NB4 (cell line): ENCODE data around the gene XDH.

Experiments
- DNase-seq: peaks from one replicate; pipeline ENCODE4 v3.0.0; 2010; ENCODE audit warnings: low read depth
- H3K4me3 ChIP-seq: one replicate; pipeline ENCODE4 v1.5.1; 2011; ENCODE audit warnings: mild to moderate bottlenecking, low read depth, low read length, moderate library complexity
- MAX ChIP-seq: IDR thresholded peaks from 2 replicates; pipeline ENCODE4 v1.6.1; 2011; ENCODE audit warnings: low read depth, low read length
- MYC ChIP-seq: IDR thresholded peaks from 2 replicates; pipeline ENCODE4 v1.6.1; 2011; ENCODE audit warnings: low read depth, low read length
- POLR2A ChIP-seq: IDR thresholded peaks from 2 replicates; pipeline ENCODE4 v1.6.1; 2011; ENCODE audit warnings: mild to moderate bottlenecking; ENCODE audit not compliant: insufficient read length; ENCODE audit errors: extremely low read depth
- TF ChIP-seq, protein P1 (sequence below): IDR thresholded peaks from one replicate; pipeline ENCODE4 v1.5.1; 2012; ENCODE audit warnings: low read depth, low read length

Gene XDH

DNA sequence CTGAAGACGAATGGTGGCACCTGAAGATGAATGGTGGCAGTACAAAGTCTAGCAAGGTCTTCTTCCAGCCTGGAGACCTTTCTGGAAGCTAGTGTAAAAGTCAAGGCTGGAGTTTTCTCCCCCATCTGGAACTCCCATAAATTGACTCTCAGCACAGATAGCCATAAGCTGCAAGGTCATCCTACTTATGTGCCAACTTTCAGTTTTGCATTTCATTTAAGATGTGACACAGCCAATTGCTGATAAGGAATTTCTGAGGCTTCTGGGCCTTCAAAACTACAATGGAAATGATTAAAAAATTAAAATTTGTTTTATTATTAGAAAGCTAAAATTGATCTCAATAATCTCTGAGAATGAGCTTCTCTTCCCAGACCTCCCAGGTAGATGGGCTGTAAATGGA, 10.2 kb downstream of the XDH start:
- TF ChIP-seq POLR2A: no peak
- TF ChIP-seq MYC: no peak
- no peak for TF ChIP-seq MAX
- no peak for DNase-seq
- no peak overlapping the region for H3K4me3 ChIP-seq

DNA sequence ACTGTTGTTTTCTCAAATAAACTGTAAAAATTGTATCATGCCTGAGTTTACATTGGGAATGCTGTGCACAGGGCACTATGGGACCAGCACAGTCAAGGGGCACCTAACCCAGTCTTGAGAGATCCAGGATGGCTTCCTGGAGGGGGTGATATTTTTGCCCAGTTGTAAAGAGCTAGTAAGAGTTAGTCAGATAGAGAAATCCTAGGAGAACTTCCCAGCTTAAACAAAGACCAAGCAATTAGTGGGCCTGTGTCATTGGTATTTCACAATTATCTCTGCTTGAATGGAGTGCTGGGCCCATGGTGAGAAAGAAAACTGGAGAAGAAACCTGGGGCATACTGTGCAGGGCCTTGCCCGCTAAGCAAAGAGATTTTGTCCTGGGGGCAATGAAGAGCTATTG, 12.2 kb downstream of the XDH start:
- DNase-seq: no peak
- TF ChIP-seq MYC: no peak
- TF ChIP-seq, protein P1, sequence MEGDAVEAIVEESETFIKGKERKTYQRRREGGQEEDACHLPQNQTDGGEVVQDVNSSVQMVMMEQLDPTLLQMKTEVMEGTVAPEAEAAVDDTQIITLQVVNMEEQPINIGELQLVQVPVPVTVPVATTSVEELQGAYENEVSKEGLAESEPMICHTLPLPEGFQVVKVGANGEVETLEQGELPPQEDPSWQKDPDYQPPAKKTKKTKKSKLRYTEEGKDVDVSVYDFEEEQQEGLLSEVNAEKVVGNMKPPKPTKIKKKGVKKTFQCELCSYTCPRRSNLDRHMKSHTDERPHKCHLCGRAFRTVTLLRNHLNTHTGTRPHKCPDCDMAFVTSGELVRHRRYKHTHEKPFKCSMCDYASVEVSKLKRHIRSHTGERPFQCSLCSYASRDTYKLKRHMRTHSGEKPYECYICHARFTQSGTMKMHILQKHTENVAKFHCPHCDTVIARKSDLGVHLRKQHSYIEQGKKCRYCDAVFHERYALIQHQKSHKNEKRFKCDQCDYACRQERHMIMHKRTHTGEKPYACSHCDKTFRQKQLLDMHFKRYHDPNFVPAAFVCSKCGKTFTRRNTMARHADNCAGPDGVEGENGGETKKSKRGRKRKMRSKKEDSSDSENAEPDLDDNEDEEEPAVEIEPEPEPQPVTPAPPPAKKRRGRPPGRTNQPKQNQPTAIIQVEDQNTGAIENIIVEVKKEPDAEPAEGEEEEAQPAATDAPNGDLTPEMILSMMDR: no peak

DNA sequence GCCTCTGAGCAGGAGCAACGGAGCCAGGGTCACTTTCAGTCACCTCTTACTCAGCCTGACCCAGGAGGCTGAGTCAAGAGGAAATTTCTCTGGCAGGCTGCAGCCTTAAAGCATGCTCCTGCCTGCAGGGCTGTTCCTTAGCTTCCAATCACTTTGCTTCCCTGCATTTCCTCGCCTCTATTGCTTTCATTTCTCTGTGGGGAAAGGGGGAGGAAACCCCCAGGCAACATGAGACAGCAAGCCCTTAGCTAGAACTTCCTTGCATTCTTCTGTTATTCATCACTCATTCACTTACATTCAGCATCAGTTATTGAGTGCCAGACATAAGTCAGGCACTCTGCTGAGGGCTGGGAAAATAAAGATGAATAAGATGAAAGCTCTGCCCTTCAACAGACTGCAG, 13.0 kb downstream of the XDH start:
- DNase-seq: no peak
- TF ChIP-seq, protein P1: no peak
- TF ChIP-seq MAX (no peak), MYC (no peak), POLR2A (no peak)
- no peak overlapping the region for H3K4me3 ChIP-seq

More for the DNA sequence above, 12.2 kb downstream of the XDH start:
- H3K4me3 ChIP-seq: no peak overlapping the region

DNA sequence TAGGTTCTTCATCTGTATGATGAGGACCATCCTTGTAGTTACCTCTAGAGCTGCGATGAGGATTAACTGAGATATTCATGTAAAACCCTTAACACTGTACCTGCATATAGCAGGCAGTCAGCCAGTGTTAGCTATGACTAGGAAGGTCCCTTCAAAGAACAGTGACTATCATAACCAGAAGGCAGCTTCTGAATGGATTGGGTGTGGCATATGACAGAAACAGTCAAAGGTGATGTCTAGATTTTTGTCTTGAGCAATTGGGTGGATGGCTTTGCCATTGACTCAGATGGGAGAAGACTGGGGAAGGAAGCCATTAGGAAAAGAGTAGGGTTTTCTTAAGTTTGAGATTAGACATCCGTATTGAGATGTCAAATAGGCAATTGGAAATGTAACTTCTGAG, 15.7 kb downstream of the XDH start:
- TF ChIP-seq POLR2A: no peak
- DNase-seq: no peak
- no peak overlapping the region for H3K4me3 ChIP-seq

DNA sequence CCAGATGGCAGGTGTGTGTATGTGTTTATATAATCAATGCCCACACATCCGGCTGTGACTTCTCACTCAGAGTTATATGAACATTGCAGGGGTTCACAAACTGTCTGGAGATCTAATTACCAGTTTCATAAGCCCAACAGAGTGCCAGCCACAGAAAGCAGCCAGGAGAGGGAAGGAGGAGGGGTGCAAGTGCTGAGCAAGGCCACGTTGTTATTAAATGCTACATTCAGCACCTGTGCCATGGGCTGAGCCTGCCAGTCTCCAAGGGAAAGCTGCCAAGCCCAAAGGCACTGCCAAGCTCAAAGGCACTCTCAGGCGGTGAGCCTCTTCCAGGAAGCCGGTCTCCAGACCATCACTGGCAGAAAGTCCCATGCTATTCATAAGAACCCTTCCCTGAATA, 17.4 kb downstream of the XDH start:
- no peak for DNase-seq
- H3K4me3 ChIP-seq: no peak overlapping the region
- no peak for TF ChIP-seq POLR2A
- TF ChIP-seq MYC: no peak
- TF ChIP-seq MAX: no peak
- TF ChIP-seq, protein P1: no peak

DNA sequence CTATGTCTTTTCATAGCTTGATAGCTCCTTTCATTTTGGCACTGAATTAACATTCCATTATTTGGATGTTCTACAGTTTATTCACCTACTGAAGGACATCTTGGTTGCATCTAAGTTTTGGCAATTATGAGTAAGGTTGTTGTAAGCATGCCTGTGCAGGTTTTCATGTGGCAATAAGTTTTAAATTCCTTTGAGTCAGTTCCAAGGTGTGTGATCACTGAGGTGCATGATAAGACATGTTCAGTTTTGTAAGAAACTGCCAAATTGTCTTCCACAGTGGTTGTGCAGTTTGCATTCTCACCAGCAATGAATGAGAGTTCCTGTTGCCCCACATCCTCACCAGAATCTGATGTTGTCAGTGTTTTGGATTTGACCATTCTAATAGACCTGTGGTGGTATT, 24.2 kb downstream of the XDH start:
- TF ChIP-seq, protein P1: no peak
- DNase-seq: no peak

GRCh38 chr2:31388736-31389135, 25.8 kb downstream of the XDH start:
- TF ChIP-seq MAX (no peak), MYC (no peak), POLR2A (no peak)
- TF ChIP-seq, protein P1: no peak
- DNase-seq: no peak
- H3K4me3 ChIP-seq: no peak overlapping the region

More for the DNA sequence above, 24.2 kb downstream of the XDH start:
- no peak overlapping the region for H3K4me3 ChIP-seq
